Measurements from ENCODE around the gene PGAM2. TPM values are rescaled to one million over a fixed set of nuclear protein-coding genes. Genes with fewer than 3 reads are reported as not detected.
A peak's percentile ranks its signal among the peaks of the same experiment; 100 is the strongest.

Gene PGAM2
- total and polyA plus RNA-seq, 8 donors: 0.49 to 6.7 (median 0.65) TPM; not detected in 1

DNA sequence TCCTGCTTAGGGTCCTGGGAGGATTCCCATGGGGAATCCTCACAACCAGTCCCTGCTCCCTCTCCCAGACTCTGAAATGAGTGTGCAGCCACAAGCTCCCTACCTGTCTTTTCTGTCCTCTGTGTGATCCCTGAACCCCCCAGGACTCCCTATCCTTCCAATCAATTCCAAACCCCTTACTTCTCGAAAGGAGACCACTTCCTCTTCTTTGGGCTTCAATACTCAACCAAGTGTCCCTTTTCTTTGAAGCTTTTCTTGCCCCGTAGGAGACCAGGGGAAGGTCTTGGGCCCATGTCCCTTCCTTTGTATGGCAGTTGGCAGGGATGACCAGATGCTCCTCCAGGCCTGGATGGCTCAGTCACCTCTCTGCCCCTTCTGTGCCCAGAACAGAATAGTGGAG, 40.5 kb upstream of the PGAM2 start:
- H3K4me1 ChIP-seq: no peaks in the 10 kb centered on the region
- DNase-seq (no peak), ATAC-seq (no peak), FAIRE-seq (no peak)
- no peaks in the 10 kb centered on the region for H3K27me3 ChIP-seq
- no peaks in the 10 kb centered on the region for H3K36me3 ChIP-seq
- H3K4me3 ChIP-seq: no peak overlapping the region
- no peak overlapping the region for H3K27ac ChIP-seq
- 79 to 90% methylated on average over 2 of the region's 2 CpGs for WGBS, 2 donors
- intact Hi-C loops (cut with DNase I): no loop called here
- TF ChIP-seq, protein P1, sequence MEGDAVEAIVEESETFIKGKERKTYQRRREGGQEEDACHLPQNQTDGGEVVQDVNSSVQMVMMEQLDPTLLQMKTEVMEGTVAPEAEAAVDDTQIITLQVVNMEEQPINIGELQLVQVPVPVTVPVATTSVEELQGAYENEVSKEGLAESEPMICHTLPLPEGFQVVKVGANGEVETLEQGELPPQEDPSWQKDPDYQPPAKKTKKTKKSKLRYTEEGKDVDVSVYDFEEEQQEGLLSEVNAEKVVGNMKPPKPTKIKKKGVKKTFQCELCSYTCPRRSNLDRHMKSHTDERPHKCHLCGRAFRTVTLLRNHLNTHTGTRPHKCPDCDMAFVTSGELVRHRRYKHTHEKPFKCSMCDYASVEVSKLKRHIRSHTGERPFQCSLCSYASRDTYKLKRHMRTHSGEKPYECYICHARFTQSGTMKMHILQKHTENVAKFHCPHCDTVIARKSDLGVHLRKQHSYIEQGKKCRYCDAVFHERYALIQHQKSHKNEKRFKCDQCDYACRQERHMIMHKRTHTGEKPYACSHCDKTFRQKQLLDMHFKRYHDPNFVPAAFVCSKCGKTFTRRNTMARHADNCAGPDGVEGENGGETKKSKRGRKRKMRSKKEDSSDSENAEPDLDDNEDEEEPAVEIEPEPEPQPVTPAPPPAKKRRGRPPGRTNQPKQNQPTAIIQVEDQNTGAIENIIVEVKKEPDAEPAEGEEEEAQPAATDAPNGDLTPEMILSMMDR (IDR thresholded peaks at IDR 0.05): no peak
- no peaks in the 10 kb centered on the region for H3K9me3 ChIP-seq

DNA sequence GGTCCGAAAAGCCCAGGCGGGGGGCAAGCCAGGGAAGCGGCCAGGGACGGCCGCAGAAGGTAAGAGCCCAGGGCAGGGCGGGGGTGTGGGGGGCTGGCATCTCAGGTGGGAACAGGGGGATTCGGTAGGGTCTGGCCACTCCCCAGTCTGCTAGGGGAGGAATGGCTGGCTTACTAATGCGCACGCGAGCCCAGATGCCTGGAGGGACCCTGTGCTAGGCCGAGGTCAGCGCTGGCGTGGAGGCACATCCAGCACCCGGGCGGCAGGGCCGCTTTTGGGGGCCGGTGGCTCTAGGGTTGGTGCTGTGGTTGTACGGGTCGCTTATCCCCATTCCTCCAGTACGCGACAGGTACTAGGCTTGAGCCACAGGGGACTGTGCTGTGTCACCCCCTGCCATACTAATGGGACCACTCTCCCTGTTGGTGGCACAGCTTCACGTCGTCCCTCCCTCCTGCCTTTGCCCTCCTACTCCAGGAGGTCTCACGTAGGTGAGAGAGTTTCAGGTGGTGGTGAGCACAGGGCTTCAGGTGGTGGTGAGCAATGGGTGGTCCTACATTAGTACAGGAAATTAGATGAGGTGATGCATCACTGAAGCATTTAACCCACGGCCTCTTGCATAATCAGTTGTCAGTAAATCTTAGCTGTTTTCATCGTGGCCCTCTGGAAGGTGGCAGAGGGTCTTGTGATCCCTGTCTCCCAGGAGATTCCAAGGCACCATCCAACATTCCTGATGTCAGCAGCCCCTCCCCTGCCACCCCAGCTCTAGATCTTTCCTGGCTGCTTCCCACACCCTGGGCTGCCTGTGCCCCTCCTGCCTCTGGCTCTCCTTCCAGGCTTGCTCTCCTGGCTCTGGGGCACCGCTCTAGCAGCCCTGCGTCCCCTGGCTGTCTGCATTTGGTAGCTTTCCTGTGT, 39.7 kb upstream of the PGAM2 start:
- Histone ChIP-seq H3K36me3 (no peaks in the 10 kb centered on the region), H3K27me3 (no peaks in the 10 kb centered on the region), H3K9me3 (no peaks in the 10 kb centered on the region), H3K27ac (no peak overlapping the region), H3K4me3 (peak overlapping the region in 2 of 4 donors; percentile 13 to 41), H3K4me1 (no peaks in the 10 kb centered on the region)
- no peak for FAIRE-seq
- peak in 2 of 4 donors; percentile 13 to 14 for ATAC-seq
- DNase-seq: peak in 1 of 6 donors; percentile 60
- intact Hi-C loops (cut with DNase I): no loop called here
- TF ChIP-seq, protein P1 (IDR thresholded peaks at IDR 0.05): no peak
- 62 to 63% methylated on average over 25 to 28 of the region's 28 CpGs for WGBS, 2 donors

DNA sequence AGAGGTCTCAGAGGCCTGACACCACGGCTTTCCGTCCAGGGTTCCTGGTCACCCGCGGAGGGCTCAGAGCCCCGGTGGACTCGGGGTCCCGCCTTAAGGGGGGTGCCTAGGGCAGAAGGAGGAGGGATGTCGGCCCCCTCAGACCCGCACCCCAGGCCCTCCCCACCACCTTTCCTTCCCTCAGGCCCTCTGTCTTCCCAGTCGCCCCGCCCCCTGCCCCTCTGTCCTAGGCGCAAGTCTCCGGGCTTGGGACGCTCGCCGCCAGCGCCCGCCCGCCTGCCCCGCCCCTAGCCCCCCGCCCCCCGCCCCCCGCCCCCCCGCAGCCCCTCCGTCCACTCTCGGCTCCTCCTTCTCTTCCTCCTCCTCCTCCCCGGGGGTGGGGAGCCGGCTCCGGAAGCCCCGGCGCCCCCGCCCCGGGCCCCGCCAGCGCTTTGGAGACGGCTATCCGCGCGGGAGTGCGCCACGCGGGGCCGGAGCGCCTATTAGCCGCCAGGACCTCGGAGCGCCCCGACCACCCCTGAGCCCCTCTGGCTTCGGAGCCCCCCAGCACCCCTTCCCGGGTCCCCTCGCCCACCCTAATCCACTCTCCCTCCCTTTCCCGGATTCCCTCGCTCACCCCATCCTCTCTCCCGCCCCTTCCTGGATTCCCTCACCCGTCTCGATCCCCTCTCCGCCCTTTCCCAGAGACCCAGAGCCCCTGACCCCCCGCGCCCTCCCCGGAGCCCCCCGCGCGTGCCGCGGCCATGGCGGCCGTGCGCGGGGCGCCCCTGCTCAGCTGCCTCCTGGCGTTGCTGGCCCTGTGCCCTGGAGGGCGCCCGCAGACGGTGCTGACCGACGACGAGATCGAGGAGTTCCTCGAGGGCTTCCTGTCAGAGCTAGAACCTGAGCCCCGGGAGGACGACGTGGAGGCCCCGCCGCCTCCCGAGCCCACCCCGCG, 38.8 kb upstream of the PGAM2 start, which contains the start of gene AEBP1:
Gene AEBP1, plus strand, starts transcription at position 423 of the 937 bp plus-strand sequence. Its CDS starts 321 bp downstream, at position 744.
- H3K27ac ChIP-seq: peak within 1 kb of the TSS in 1 of 4 donors; percentile 17
- H3K27me3 ChIP-seq: no peaks in the 10 kb centered on the region
- intact Hi-C loops (cut with DNase I): no loop called here
- no peak for FAIRE-seq
- H3K9me3 ChIP-seq: no peaks in the 10 kb centered on the region
- WGBS, 2 donors: 7 to 14% methylated on average over 41 to 79 of the region's 87 CpGs
- peak in 3 of 4 donors; percentile 26 to 45 (median 29) for ATAC-seq
- no peaks in the 10 kb centered on the region for H3K36me3 ChIP-seq
- no peaks in the 10 kb centered on the region for H3K4me1 ChIP-seq
- TF ChIP-seq, protein P1 (IDR thresholded peaks at IDR 0.05): no peak
- peak in 2 of 6 donors; percentile 30 to 63 for DNase-seq
- H3K4me3 ChIP-seq: peak within 1 kb of the TSS in 2 of 4 donors; percentile 13 to 41

DNA sequence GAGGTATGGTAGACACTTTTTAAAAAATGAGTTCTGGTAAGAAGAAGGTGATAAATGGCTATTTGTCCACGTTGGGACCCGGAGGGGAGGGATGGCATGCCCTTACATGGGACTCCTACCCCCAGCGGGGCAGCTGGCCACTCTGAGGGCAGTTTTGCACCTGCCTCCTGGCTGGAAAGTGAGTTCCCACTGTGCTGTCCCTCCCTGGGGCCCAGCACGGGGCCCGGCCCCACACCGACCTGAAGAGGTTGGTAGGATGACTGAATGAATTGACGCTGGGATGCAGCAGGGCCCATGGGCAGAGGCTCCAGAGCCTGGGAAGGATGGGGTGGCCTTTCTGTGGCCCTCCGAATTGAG, 38.2 kb upstream of the PGAM2 start:
- DNase-seq: peak in 1 of 6 donors; percentile 55

More for the DNA sequence above, 38.2 kb upstream of the PGAM2 start:
- no peak for FAIRE-seq
- Histone ChIP-seq H3K36me3 (no peaks in the 10 kb centered on the region), H3K4me1 (no peaks in the 10 kb centered on the region), H3K27ac (no peak overlapping the region), H3K4me3 (no peak overlapping the region), H3K27me3 (no peaks in the 10 kb centered on the region), H3K9me3 (no peaks in the 10 kb centered on the region)
- no peak for ATAC-seq
- intact Hi-C loops (cut with DNase I): no loop called here
- 73% methylated on average over 8 of the region's 8 CpGs for WGBS, 2 donors
- TF ChIP-seq, protein P1 (IDR thresholded peaks at IDR 0.05): no peak

All from pancreas (tissue), 10 donors.